H9 (cell line): ENCODE data around the gene COL23A1. TPM values are rescaled to one million over a fixed set of nuclear protein-coding genes. Genes with fewer than 3 reads are reported as not detected.
A peak's percentile ranks its signal among the peaks of the same experiment; 100 is the strongest.

Experiments
- DNase-seq: peaks from one replicate; pipeline ENCODE4 v3.0.0-alpha.2; 2017
- H2AFZ ChIP-seq: one replicate; pipeline ENCODE4 v1.6.1; 2013; ENCODE audit warnings: mild to moderate bottlenecking, low read length, control low read depth, moderate library complexity
- H2AK5ac ChIP-seq: 2 replicates; pipeline ENCODE4 v1.6.1; 2013; ENCODE audit warnings: low read length, control low read depth, mixed read lengths; ENCODE audit not compliant: insufficient read length
- H2BK120ac ChIP-seq: one replicate; pipeline ENCODE4 v1.6.1; 2013; ENCODE audit warnings: low read depth, mild to moderate bottlenecking, low read length, control low read depth, inconsistent platforms; ENCODE audit not compliant: poor library complexity, severe bottlenecking
- H2BK12ac ChIP-seq: 2 replicates; pipeline ENCODE4 v1.6.1; 2013; ENCODE audit warnings: low read length, control low read depth, mixed read lengths, low read depth; ENCODE audit not compliant: insufficient read length
- H2BK15ac ChIP-seq: 2 replicates; pipeline ENCODE4 v1.6.1; 2013; ENCODE audit warnings: low read depth, low read length, control low read depth
- H2BK20ac ChIP-seq: one replicate; pipeline ENCODE4 v1.6.1; 2013; ENCODE audit warnings: low read depth, mild to moderate bottlenecking, low read length, control low read depth, inconsistent platforms; ENCODE audit not compliant: poor library complexity, severe bottlenecking
- H2BK5ac ChIP-seq: 2 replicates; pipeline ENCODE4 v1.6.1; 2013; ENCODE audit warnings: low read length, control low read depth, mixed read lengths; ENCODE audit not compliant: insufficient read length
- H3K14ac ChIP-seq: 2 replicates; pipeline ENCODE4 v1.6.1; 2013; ENCODE audit warnings: low read length, control low read depth; ENCODE audit not compliant: insufficient read depth
- H3K18ac ChIP-seq: 2 replicates; pipeline ENCODE4 v1.6.1; 2013; ENCODE audit warnings: low read depth, mild to moderate bottlenecking, mixed read lengths, low read length, control low read depth; ENCODE audit not compliant: insufficient read length
- H3K23ac ChIP-seq: 2 replicates; pipeline ENCODE4 v1.6.1; 2013; ENCODE audit warnings: low read length, control low read depth, mixed read lengths, low read depth; ENCODE audit not compliant: insufficient read length
- H3K23me2 ChIP-seq: 2 replicates; pipeline ENCODE4 v1.6.1; 2013; ENCODE audit warnings: low read depth, mild to moderate bottlenecking, mixed read lengths, low read length, control low read depth; ENCODE audit not compliant: insufficient read length, poor library complexity, severe bottlenecking
- H3K27ac ChIP-seq: 2 replicates; pipeline ENCODE4 v1.5.1; 2013; ENCODE audit warnings: low read length, control low read depth, mixed read lengths, low read depth; ENCODE audit not compliant: insufficient read length
- H3K27me3 ChIP-seq: 2 replicates; pipeline ENCODE4 v1.6.1; 2013; ENCODE audit warnings: low read length, control low read depth, inconsistent platforms; ENCODE audit not compliant: insufficient read depth
- H3K4ac ChIP-seq: 2 replicates; pipeline ENCODE4 v1.6.1; 2013; ENCODE audit warnings: low read depth, mild to moderate bottlenecking, control low read depth, inconsistent platforms, low read length, moderate library complexity
- H3K4me1 ChIP-seq: 2 replicates; pipeline ENCODE4 v1.6.1; 2013; ENCODE audit warnings: low read length, control low read depth, inconsistent platforms; ENCODE audit not compliant: insufficient read depth
- H3K4me2 ChIP-seq: 2 replicates; pipeline ENCODE4 v1.6.1; 2013; ENCODE audit warnings: low read length, control low read depth, mixed read lengths; ENCODE audit not compliant: insufficient read length, insufficient read depth
- H3K56ac ChIP-seq: 2 replicates; pipeline ENCODE4 v1.6.1; 2013; ENCODE audit warnings: low read depth, mild to moderate bottlenecking, mixed read lengths, low read length, control low read depth; ENCODE audit not compliant: insufficient read length
- H3K79me1 ChIP-seq: 2 replicates; pipeline ENCODE4 v1.6.1; 2013; ENCODE audit warnings: low read depth, mild to moderate bottlenecking, moderate library complexity, low read length, control low read depth, inconsistent platforms; ENCODE audit not compliant: insufficient read depth, poor library complexity, severe bottlenecking
- H3K79me2 ChIP-seq: 2 replicates; pipeline ENCODE4 v1.6.1; 2013; ENCODE audit warnings: low read length, control low read depth, inconsistent platforms; ENCODE audit not compliant: insufficient read depth
- H3K9ac ChIP-seq: 2 replicates; pipeline ENCODE4 v1.6.1; 2013; ENCODE audit warnings: low read length, control low read depth, mixed read lengths; ENCODE audit not compliant: insufficient read length; ENCODE audit errors: extremely low read depth
- H3K9me3 ChIP-seq: one replicate; pipeline ENCODE4 v1.6.1; 2013; ENCODE audit warnings: low read depth, low read length, inconsistent platforms; ENCODE audit not compliant: control insufficient read depth
- H3T11ph ChIP-seq: one replicate; pipeline ENCODE4 v1.6.1; 2013; ENCODE audit warnings: mild to moderate bottlenecking, low read length, control low read depth, inconsistent platforms
- H4K20me1 ChIP-seq: one replicate; pipeline ENCODE4 v1.6.1; 2013; ENCODE audit not compliant: control insufficient read depth, insufficient read length, insufficient read depth
- H4K5ac ChIP-seq: 2 replicates; pipeline ENCODE4 v1.6.1; 2013; ENCODE audit warnings: low read depth, mild to moderate bottlenecking, mixed read lengths, low read length, control low read depth; ENCODE audit not compliant: insufficient read length
- H4K8ac ChIP-seq: replicated peaks from 2 replicates; pipeline ENCODE4 v1.6.1; 2013; ENCODE audit warnings: low read length, control low read depth, mixed read lengths, low read depth; ENCODE audit not compliant: insufficient read length
- H4K91ac ChIP-seq: 2 replicates; pipeline ENCODE4 v1.6.1; 2013; ENCODE audit warnings: low read depth, mild to moderate bottlenecking, moderate library complexity, mixed read lengths, low read length, control low read depth; ENCODE audit not compliant: insufficient read length
- H3K27ac Mint-ChIP-seq, 3 experiments: 2 replicates in 2 of 3; 3 replicates in 1 of 3; pipeline ENCODE4 v1.8.0; 2020 to 2021; ENCODE audit warnings: mixed read lengths in 3 of 3, mild to moderate bottlenecking in 1 of 3, moderate library complexity in 1 of 3
- H3K27me3 Mint-ChIP-seq: 2 replicates; pipeline ENCODE4 v1.8.0; 2021; ENCODE audit warnings: low read depth, mild to moderate bottlenecking, moderate library complexity, mixed read lengths
- H3K36me3 Mint-ChIP-seq, 3 experiments: 2 replicates in 2 of 3; 3 replicates in 1 of 3; pipeline ENCODE4 v1.8.0; 2020 to 2021; ENCODE audit warnings: low read depth in 3 of 3, mixed read lengths in 3 of 3; ENCODE audit not compliant: insufficient read depth in 1 of 3
- H3K4me1 Mint-ChIP-seq, 2 experiments: 2 replicates each; pipeline ENCODE4 v1.8.0; 2020; ENCODE audit warnings: mixed read lengths in 2 of 2
- H3K4me3 Mint-ChIP-seq, 2 experiments: 2 replicates in 1 of 2; 3 replicates in 1 of 2; pipeline ENCODE4 v1.8.0; 2020 to 2021; ENCODE audit warnings: mild to moderate bottlenecking in 2 of 2, mixed read lengths in 2 of 2, moderate library complexity in 1 of 2
- H3K9me3 Mint-ChIP-seq, 2 experiments: 2 replicates in 1 of 2; 3 replicates in 1 of 2; pipeline ENCODE4 v1.8.0; 2020; ENCODE audit warnings: mild to moderate bottlenecking in 2 of 2, mixed read lengths in 2 of 2, moderate library complexity in 1 of 2
- WGBS: extraction: QIAGEN DNeasy Blood & Tissue Kit; methylation state at CpG from one replicate; pipeline ENCODE4 v1.1.7; 2013; ENCODE audit warnings: missing lambda C conversion rate, low lambda C conversion rate, mixed read lengths; ENCODE audit not compliant: insufficient read length; ENCODE audit errors: extremely low coverage; 5-methylcytosine and 5-hydroxymethylcytosine counted together
- total RNA-seq: library from RNA; stranded (reverse); gene quantifications from 2 replicates; pipeline ENCODE4 v1.2.1, GENCODE V29; 2021
- TF ChIP-seq, protein P1 (sequence below): fragments of 200-600 bp; sonication (generic); conservative IDR thresholded peaks from 3 replicates; pipeline ENCODE4 v1.8.0; 2021; ENCODE audit warnings: antibody characterized with exemption, mild to moderate bottlenecking

The COL23A1 gene
- total RNA-seq, 1 experiment from 2014 or later, result 2.6 TPM

- no peak overlapping the region for H3K23ac ChIP-seq
- no peak overlapping the region for H2BK5ac ChIP-seq
- H3K18ac ChIP-seq, result no peak overlapping the region
- no peak overlapping the region for H2BK120ac ChIP-seq
- H3K14ac ChIP-seq, result no peak overlapping the region
- H3K27ac ChIP-seq, result no peak overlapping the region
- peaks cover 0 to 10% of the 10 kb centered on the region in 2 experiments; a peak in 3 of 5 replicates for H3K9me3 Mint-ChIP-seq
- no peak overlapping the region for H3K4me2 ChIP-seq
- H3K27me3 ChIP-seq, result no peaks in the 10 kb centered on the region
- no peak overlapping the region for H3K56ac ChIP-seq
- H3K9me3 ChIP-seq, result no peaks in the 10 kb centered on the region
- no peak overlapping the region for H3T11ph ChIP-seq
- H2BK12ac ChIP-seq, result no peak overlapping the region
- H3K4ac ChIP-seq, result no peak overlapping the region
- H4K8ac ChIP-seq, result no peak overlapping the region
- TF ChIP-seq, protein P1, sequence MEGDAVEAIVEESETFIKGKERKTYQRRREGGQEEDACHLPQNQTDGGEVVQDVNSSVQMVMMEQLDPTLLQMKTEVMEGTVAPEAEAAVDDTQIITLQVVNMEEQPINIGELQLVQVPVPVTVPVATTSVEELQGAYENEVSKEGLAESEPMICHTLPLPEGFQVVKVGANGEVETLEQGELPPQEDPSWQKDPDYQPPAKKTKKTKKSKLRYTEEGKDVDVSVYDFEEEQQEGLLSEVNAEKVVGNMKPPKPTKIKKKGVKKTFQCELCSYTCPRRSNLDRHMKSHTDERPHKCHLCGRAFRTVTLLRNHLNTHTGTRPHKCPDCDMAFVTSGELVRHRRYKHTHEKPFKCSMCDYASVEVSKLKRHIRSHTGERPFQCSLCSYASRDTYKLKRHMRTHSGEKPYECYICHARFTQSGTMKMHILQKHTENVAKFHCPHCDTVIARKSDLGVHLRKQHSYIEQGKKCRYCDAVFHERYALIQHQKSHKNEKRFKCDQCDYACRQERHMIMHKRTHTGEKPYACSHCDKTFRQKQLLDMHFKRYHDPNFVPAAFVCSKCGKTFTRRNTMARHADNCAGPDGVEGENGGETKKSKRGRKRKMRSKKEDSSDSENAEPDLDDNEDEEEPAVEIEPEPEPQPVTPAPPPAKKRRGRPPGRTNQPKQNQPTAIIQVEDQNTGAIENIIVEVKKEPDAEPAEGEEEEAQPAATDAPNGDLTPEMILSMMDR, result no peak
- WGBS, result no CpG with 5 or more reads among the region's 4 CpGs
- no peak overlapping the region for H4K5ac ChIP-seq
- H2AFZ ChIP-seq, result no peak overlapping the region
- H3K36me3 Mint-ChIP-seq, result peaks cover 0 to 14% (median 3%) of the 10 kb centered on the region in 3 experiments; a peak in 4 of 7 replicates
- H4K91ac ChIP-seq, result no peak overlapping the region
- no peak overlapping the region for H2BK15ac ChIP-seq
- no peaks in the 10 kb centered on the region for H4K20me1 ChIP-seq
- no peaks in the 10 kb centered on the region for H3K4me1 ChIP-seq
- no peaks in the 10 kb centered on the region for H3K23me2 ChIP-seq
- H2AK5ac ChIP-seq, result no peak overlapping the region
- H3K9ac ChIP-seq, result no peak overlapping the region
- no peaks in the 10 kb centered on the region for H3K27me3 Mint-ChIP-seq
- no peak for DNase-seq
- H3K4me3 Mint-ChIP-seq, result no peak overlapping the region
- no peak overlapping the region for H2BK20ac ChIP-seq
- H3K27ac Mint-ChIP-seq, result peak overlapping the region in 1 of 3 experiments; percentile 46; a peak in 1 of 7 replicates
- no peaks in the 10 kb centered on the region for H3K79me2 ChIP-seq
- no peaks in the 10 kb centered on the region for H3K79me1 ChIP-seq
- H3K4me1 Mint-ChIP-seq, result peaks cover 7 to 35% of the 10 kb centered on the region in 2 experiments
Observed at GRCh38 chr5:178472138-178472537, 118.1 kb downstream of the COL23A1 start.
